HepG2 (cell line): ENCODE results near the gene TBL3. TPM values are rescaled to one million over a fixed set of nuclear protein-coding genes. Genes with fewer than 3 reads are reported as not detected.

ENCODE experiments used
- AGO1 ChIP-seq: fragments of 200-400 bp; formaldehyde crosslinking; IDR thresholded peaks from 2 replicates; pipeline ENCODE4 v1.6.1; 2017; ENCODE audit warnings: mild to moderate bottlenecking, low read depth, low read length, moderate library complexity; ENCODE audit not compliant: poor library complexity, severe bottlenecking
- ARID3A ChIP-seq: IDR thresholded peaks from 2 replicates; pipeline ENCODE4 v1.6.1; 2012; ENCODE audit warnings: low read depth, low read length, improper control_type of control experiment
- BATF2 ChIP-seq: sonication (generic); formaldehyde crosslinking; IDR thresholded peaks from 2 replicates; pipeline ENCODE4 v1.8.0; 2022; ENCODE audit warnings: mild to moderate bottlenecking, missing genetic modification reagents, moderate library complexity
- E2F1 ChIP-seq: sonication (generic); formaldehyde crosslinking; IDR thresholded peaks from 2 replicates; pipeline ENCODE4 v1.5.0; 2020; ENCODE audit warnings: missing genetic modification reagents
- FIP1L1 ChIP-seq: fragments of 200-400 bp; formaldehyde crosslinking; IDR thresholded peaks from 2 replicates; pipeline ENCODE4 v1.6.1; 2018; ENCODE audit warnings: low read depth, mild to moderate bottlenecking, low read length, moderate library complexity, borderline replicate concordance; ENCODE audit not compliant: insufficient read depth
- GATAD2A ChIP-seq: IDR thresholded peaks from 2 replicates; pipeline ENCODE4 v1.6.1; 2016
- ISL2 ChIP-seq: sonication (generic); formaldehyde crosslinking; IDR thresholded peaks from 2 replicates; pipeline ENCODE4 v1.5.0; 2020; ENCODE audit warnings: missing genetic modification reagents
- ISX ChIP-seq: sonication (generic); formaldehyde crosslinking; conservative IDR thresholded peaks from 2 replicates; pipeline ENCODE4 v1.5.0; 2020; ENCODE audit warnings: missing genetic modification reagents
- JUNB ChIP-seq: sonication (generic); formaldehyde crosslinking; IDR thresholded peaks from 2 replicates; pipeline ENCODE4 v1.8.0; 2022; ENCODE audit warnings: missing genetic modification reagents, mild to moderate bottlenecking, borderline replicate concordance
- MLXIP ChIP-seq: sonication (generic); formaldehyde crosslinking; IDR thresholded peaks from 2 replicates; pipeline ENCODE4 v1.9.0; 2021; ENCODE audit warnings: missing genetic modification reagents, borderline replicate concordance
- MTA1 ChIP-seq: sonication (generic); formaldehyde crosslinking; IDR thresholded peaks from 2 replicates; pipeline ENCODE4 v1.4.0; 2020; ENCODE audit warnings: missing genetic modification reagents, mild to moderate bottlenecking, borderline replicate concordance
- MTERF4 ChIP-seq: sonication (generic); formaldehyde crosslinking; IDR thresholded peaks from 2 replicates; pipeline ENCODE4 v1.8.0; 2023; ENCODE audit warnings: mild to moderate bottlenecking, missing genetic modification reagents
- MYNN ChIP-seq: sonication (generic); formaldehyde crosslinking; IDR thresholded peaks from 2 replicates; pipeline ENCODE4 v1.4.0; 2020; ENCODE audit warnings: mild to moderate bottlenecking, low read depth, missing genetic modification reagents
- PHF5A ChIP-seq: IDR thresholded peaks from one replicate; pipeline ENCODE4 v1.6.1; 2018; ENCODE audit warnings: low read depth, missing genetic modification reagents; ENCODE audit not compliant: unreplicated experiment
- RAD21 ChIP-seq: fragments of 450-650 bp; formaldehyde crosslinking; IDR thresholded peaks from 2 replicates; pipeline ENCODE4 v1.5.0; 2020; ENCODE audit warnings: mild to moderate bottlenecking
- SIN3B ChIP-seq: fragments of 150-350 bp; IDR thresholded peaks from 2 replicates; pipeline ENCODE4 v1.6.1; 2014; ENCODE audit warnings: low read length
- TCF7 ChIP-seq: sonication (generic); IDR thresholded peaks from 2 replicates; pipeline ENCODE4 v1.6.1; 2016; ENCODE audit warnings: antibody characterized with exemption, low read depth
- ZNF292 ChIP-seq: sonication (generic); formaldehyde crosslinking; IDR thresholded peaks from 2 replicates; pipeline ENCODE4 v1.8.1; 2022; ENCODE audit warnings: mild to moderate bottlenecking, low read depth, missing genetic modification reagents, borderline replicate concordance
- ZNF788 ChIP-seq: sonication (generic); formaldehyde crosslinking; IDR thresholded peaks from 2 replicates; pipeline ENCODE4 v1.5.0; 2020; ENCODE audit warnings: mild to moderate bottlenecking, missing genetic modification reagents, borderline replicate concordance
- ZNF790 ChIP-seq: sonication (generic); formaldehyde crosslinking; IDR thresholded peaks from 2 replicates; pipeline ENCODE4 v1.8.0; 2022; ENCODE audit warnings: missing genetic modification reagents, mild to moderate bottlenecking, borderline replicate concordance
- ZSCAN12 ChIP-seq: sonication (generic); formaldehyde crosslinking; IDR thresholded peaks from 2 replicates; pipeline ENCODE4 v1.9.0; 2021; ENCODE audit warnings: mild to moderate bottlenecking, missing genetic modification reagents
- polyA plus RNA-seq, 8 experiments: library from polyadenylated mRNA; depleted of rRNA in 3 of 8; stranded (reverse) in 7 of 8; unstranded in 1 of 8; fragments of >200 nt; fragmentation: Illumina TruSeq in 4 of 8; extraction: Trizol in 4 of 8; gene quantifications; 2 replicates each; pipeline versions ENCODE4 v1.2.1 to v1.2.3, GENCODE V29; 2011 to 2016; ENCODE audit warnings: low read depth in 4 of 8, missing spikeins in 1 of 8, mixed read lengths in 1 of 8; ENCODE audit not compliant: insufficient read depth in 1 of 8
- total RNA-seq, 5 experiments: library from RNA; depleted of rRNA; stranded (reverse); fragments of >200 nt; fragmentation: Illumina TruSeq; extraction: Trizol; gene quantifications; 2 replicates each; pipeline ENCODE4 v1.2.3, GENCODE V29; 2016; ENCODE audit warnings: low read depth in 1 of 5

TBL3 gene
- total and polyA plus RNA-seq, 2 of the 13 experiments (the other 11 are each of a cell fraction or from before 2014, with no cell fraction given) = 16.8 to 38.0 TPM

GRCh38 chr16:1983544-1984346 lies 11.9 kb downstream of the TBL3 start, which contains the start of gene GFER (continued):
- TF ChIP-seq ARID3A (no peak), ISL2 (0 out of 2 replicates have a peak, but pooled peaks have one; percentile 38), PHF5A (CRISPR knock-in tag) (peak; percentile 84), MYNN (0 out of 2 replicates have a peak, but pooled peaks have one; percentile 76), FIP1L1 (peak; percentile 82; the same call in 1 of the 2 replicates), RAD21 (0 out of 2 replicates have a peak, but pooled peaks have one; percentile 16), ZNF788 (CRISPR knock-in tag) (peak; percentile 74), ZNF790 (CRISPR knock-in tag) (no peak), E2F1 (CRISPR knock-in tag) (no peak; the same call in 1 of the 2 replicates), MTERF4 (CRISPR knock-in tag) (0 out of 2 replicates have a peak, but pooled peaks have one; percentile 53), ISX (no peak), GATAD2A (CRISPR knock-in tag) (peak; percentile 62), JUNB (no peak), SIN3B (peak; percentile 77), AGO1 (peak; percentile 97), TCF7 (no peak), ZSCAN12 (CRISPR knock-in tag) (no peak), MTA1 (CRISPR knock-in tag) (peak; percentile 23; the same call in 1 of the 2 replicates), BATF2 (CRISPR knock-in tag) (no peak), ZNF292 (no peak), MLXIP (0 out of 2 replicates have a peak, but pooled peaks have one; percentile 25)
